Vagina (tissue), 2 donors: Measurements from ENCODE around the gene STOML1. TPM values are rescaled to one million over a fixed set of nuclear protein-coding genes. Genes with fewer than 3 reads are reported as not detected.
"Not testable (repeated sequence)": the region's sequence is repeated elsewhere in the genome, so short reads cannot be mapped to it uniquely, and the experiment has no call there.

ENCODE experiments used
- DNase-seq, 2 donors: peaks; one replicate each; pipeline ENCODE4 v3.0.0-alpha.2; 2017; ENCODE audit errors: extremely low spot score in 2 of 2
- H3K27ac ChIP-seq: fragments of 200-600 bp; sonication (generic); one replicate; pipeline ENCODE4 v1.5.1; 2019
- H3K27me3 ChIP-seq: fragments of 200-600 bp; sonication (generic); one replicate; pipeline ENCODE4 v1.5.1; 2019
- H3K36me3 ChIP-seq, 2 donors: fragments of 200-600 bp; sonication (generic); one replicate each; pipeline ENCODE4 v1.5.1; 2017 to 2019
- H3K4me1 ChIP-seq: fragments of 200-600 bp; sonication (generic); one replicate; pipeline ENCODE4 v1.5.1; 2019
- H3K4me3 ChIP-seq, 2 donors: fragments of 200-600 bp; sonication (generic); 1 replicate in 1 of 2; 2 replicates in 1 of 2; pipeline ENCODE4 v1.5.1; 2016 to 2019
- H3K9me3 ChIP-seq: fragments of 200-600 bp; sonication (generic); one replicate; pipeline ENCODE4 v1.5.1; 2019
- CTCF ChIP-seq, 3 experiments: fragments of 450-650 bp in 2 of 3; fragments of 200-600 bp in 1 of 3; sonication (generic) in 1 of 3; IDR thresholded peaks; one replicate each; pipeline ENCODE4 v1.5.1; 2017 to 2019; ENCODE audit warnings: antibody characterized with exemption in 3 of 3, mild to moderate bottlenecking in 2 of 3, moderate library complexity in 2 of 3
- POLR2A ChIP-seq, 2 donors: fragments of 450-650 bp; IDR thresholded peaks; one replicate each; pipeline ENCODE4 v1.6.1; 2017; ENCODE audit warnings: antibody characterized with exemption in 2 of 2, mild to moderate bottlenecking in 2 of 2, moderate library complexity in 2 of 2
- POLR2AphosphoS5 ChIP-seq, 2 donors: sonication (generic); formaldehyde crosslinking; IDR thresholded peaks; one replicate each; pipeline ENCODE4 v1.9.0; 2017; ENCODE audit warnings: antibody characterized with exemption in 2 of 2, mild to moderate bottlenecking in 2 of 2, low read depth in 1 of 2; ENCODE audit not compliant: insufficient read depth in 1 of 2
- intact Hi-C: fragments of 100-400 bp; cut with DNase I; formaldehyde crosslinking; loops from one replicate; pipeline ENCODE4 v1.15.1; 2023
- total RNA-seq: library from RNA; depleted of rRNA; stranded (reverse); fragments of >200 nt; gene quantifications from one replicate; pipeline ENCODE4 v1.2.3, GENCODE V29; 2016

The STOML1 gene
- total RNA-seq, 1 donor from 2014 or later: 15.0 TPM

- H3K4me3 ChIP-seq: no peak overlapping the region
- no peak for TF ChIP-seq POLR2A (IDR thresholded peaks at IDR 0.05)
- no peak for TF ChIP-seq POLR2AphosphoS5 (IDR thresholded peaks at IDR 0.05; ENCODE audit: insufficient read depth in 1 of 2, low read depth in 1 of 2)
- TF ChIP-seq CTCF (IDR thresholded peaks at IDR 0.05): no peak
- intact Hi-C loops: loop anchor here (10.0 kb wide), 1 partner anchor 155 kb away; the partner anchor contains the start of gene ISLR2
- H3K9me3 ChIP-seq: no peaks in the 10 kb centered on the region
- DNase-seq: no peak
- H3K27ac ChIP-seq: no peak overlapping the region
- no peaks in the 10 kb centered on the region for H3K27me3 ChIP-seq
- H3K36me3 ChIP-seq: no peaks in the 10 kb centered on the region
- H3K4me1 ChIP-seq: peaks cover 40% of the 10 kb centered on the region
Measured at GRCh38 chr15:73979636-73980035, 12.5 kb downstream of the STOML1 start.

- H3K27ac ChIP-seq: no peak overlapping the region
- intact Hi-C loops: loop anchor here (10.0 kb wide), 1 partner anchor 156 kb away; the partner anchor contains the start of gene ISLR2
- no peaks in the 10 kb centered on the region for H3K27me3 ChIP-seq
- DNase-seq: peak in 1 of 2 donors; percentile 16
- no peaks in the 10 kb centered on the region for H3K36me3 ChIP-seq
- peaks cover 32% of the 10 kb centered on the region for H3K4me1 ChIP-seq
- no peak overlapping the region for H3K4me3 ChIP-seq
- H3K9me3 ChIP-seq: no peaks in the 10 kb centered on the region
- no peak for TF ChIP-seq POLR2AphosphoS5 (IDR thresholded peaks at IDR 0.05; ENCODE audit: insufficient read depth in 1 of 2, low read depth in 1 of 2)
- no peak for TF ChIP-seq POLR2A (IDR thresholded peaks at IDR 0.05)
- no peak for TF ChIP-seq CTCF (IDR thresholded peaks at IDR 0.05)
Measured at GRCh38 chr15:73978896-73979295, 13.2 kb downstream of the STOML1 start.

GRCh38 chr15:73975440-73976125 is 16.5 kb downstream of the STOML1 start:
- H3K27ac ChIP-seq, H3K36me3 ChIP-seq, H3K9me3 ChIP-seq, H3K27me3 ChIP-seq, DNase-seq, H3K4me3 ChIP-seq: not testable (repeated sequence)
- intact Hi-C loops: loop anchor here (10.0 kb wide), 1 partner anchor 159 kb away; the partner anchor contains the start of gene ISLR2
- H3K4me1 ChIP-seq: peaks cover 11% of the 10 kb centered on the region

GRCh38 chr15:73973683-73974200 is 18.4 kb downstream of the STOML1 start:
- intact Hi-C loops: loop anchor here (5.0 to 10.0 kb wide), 2 partner anchors 69 to 161 kb away; partner anchors contain the start of gene ISLR2
- not testable (repeated sequence) for DNase-seq, H3K27ac ChIP-seq, H3K36me3 ChIP-seq, H3K9me3 ChIP-seq, H3K27me3 ChIP-seq
- Histone ChIP-seq H3K4me1 (peaks cover 11% of the 10 kb centered on the region), H3K4me3 (peak overlapping the region in 1 of 2 donors; percentile 16)

GRCh38 chr15:73972984-73973682 is 19.0 kb downstream of the STOML1 start:
- no peaks in the 10 kb centered on the region for H3K36me3 ChIP-seq
- intact Hi-C loops: loop anchor here (5.0 to 10.0 kb wide), 2 partner anchors 69 to 162 kb away; partner anchors contain the start of gene ISLR2
- H3K27me3 ChIP-seq: no peaks in the 10 kb centered on the region
- TF ChIP-seq POLR2A (IDR thresholded peaks at IDR 0.05) (no peak), POLR2AphosphoS5 (IDR thresholded peaks at IDR 0.05; ENCODE audit: insufficient read depth in 1 of 2, low read depth in 1 of 2) (peak; percentile 38 to 78), CTCF (IDR thresholded peaks at IDR 0.05) (peak; percentile 78 to 95 (median 89))
- no peak for DNase-seq
- H3K27ac ChIP-seq: no peak overlapping the region
- H3K4me1 ChIP-seq: peaks cover 11% of the 10 kb centered on the region
- no peaks in the 10 kb centered on the region for H3K9me3 ChIP-seq
- peak overlapping the region; percentile 16 to 25 for H3K4me3 ChIP-seq
